ENCODE measurements around the gene TNRC6C. TPM values are rescaled to one million over a fixed set of nuclear protein-coding genes. Genes with fewer than 3 reads are reported as not detected.
A peak's percentile ranks its signal among the peaks of the same experiment; 100 is the strongest.

Gene TNRC6C
- total and polyA plus RNA-seq, 2 of the 13 experiments (the other 11 are each of a cell fraction or from before 2014, with no cell fraction given), result 0.66 to 4.9 TPM

- TF ChIP-seq ZNF142 (CRISPR knock-in tag; IDR thresholded peaks at IDR 0.05) (peak; percentile 93), ZHX1 (CRISPR knock-in tag; IDR thresholded peaks at IDR 0.05; ENCODE audit: low read depth) (no peak; the same call in 1 of the 2 replicates), HMG20B (CRISPR knock-in tag; conservative IDR thresholded peaks at IDR 0.05) (peak; percentile 61), ATF4 (CRISPR knock-in tag; IDR thresholded peaks at IDR 0.05) (peak in 1 of 2 experiments; percentile 60; a peak in 1 of 4 replicates), CBX2 (IDR thresholded peaks at IDR 0.05; ENCODE audit: low read depth, low read length) (no peak), CBX2 (CRISPR knock-in tag; IDR thresholded peaks at IDR 0.05; ENCODE audit: low read depth) (peak; percentile 25; the same call in 1 of the 2 replicates), BRD4 (CRISPR knock-in tag; IDR thresholded peaks at IDR 0.05) (0 out of 2 replicates have a peak, but pooled peaks have one; percentile 19), SNAPC4 (CRISPR knock-in tag; IDR thresholded peaks at IDR 0.05) (peak; percentile 95), PATZ1 (CRISPR knock-in tag; IDR thresholded peaks at IDR 0.05) (peak; percentile 79), ZNF496 (CRISPR knock-in tag; IDR thresholded peaks at IDR 0.05; ENCODE audit: insufficient replicate concordance) (no peak)
Observed at GRCh38 chr17:77957857-77958715, at the start of gene TNRC6C (continued).
